Small intestine (tissue), 7 donors: ENCODE data around the gene HDGFL2. TPM values are rescaled to one million over a fixed set of nuclear protein-coding genes. Genes with fewer than 3 reads are reported as not detected.

ENCODE experiments used
- DNase-seq, 2 donors: peaks; one replicate each; pipeline versions ENCODE4 v3.0.0 to v3.0.0-alpha.2; 2013
- FAIRE-seq: peaks from 2 replicates; lab custom pipeline; 2012; peaks lifted over from hg19 to GRCh38; lab: Jason Lieb, UNC
- H3K27ac ChIP-seq, 3 donors: one replicate each; pipeline ENCODE4 v1.5.1; 2013; ENCODE audit warnings: low read length in 2 of 3, mild to moderate bottlenecking in 2 of 3, control low read depth in 1 of 3, inconsistent platforms in 1 of 3, low read depth in 1 of 3, moderate library complexity in 1 of 3
- H3K27me3 ChIP-seq, 3 donors: one replicate each; pipeline ENCODE4 v1.6.1; 2013; ENCODE audit warnings: low read length in 3 of 3, inconsistent platforms in 1 of 3; ENCODE audit not compliant: control insufficient read depth in 3 of 3, insufficient read depth in 3 of 3
- H3K36me3 ChIP-seq, 3 donors: one replicate each; pipeline ENCODE4 v1.6.1; 2013; ENCODE audit warnings: low read length in 3 of 3, inconsistent platforms in 1 of 3, low read depth in 1 of 3, mild to moderate bottlenecking in 1 of 3, moderate library complexity in 1 of 3; ENCODE audit not compliant: control insufficient read depth in 3 of 3, insufficient read depth in 2 of 3
- H3K4me1 ChIP-seq, 3 donors: one replicate each; pipeline ENCODE4 v1.6.1; 2013; ENCODE audit warnings: low read length in 2 of 3, inconsistent platforms in 1 of 3, low read depth in 1 of 3, mild to moderate bottlenecking in 1 of 3, moderate library complexity in 1 of 3; ENCODE audit not compliant: control insufficient read depth in 3 of 3, insufficient read depth in 2 of 3
- H3K4me3 ChIP-seq, 3 donors: one replicate each; pipeline ENCODE4 v1.5.1; 2013; ENCODE audit warnings: low read length in 3 of 3, control low read depth in 1 of 3, inconsistent platforms in 1 of 3, low read depth in 1 of 3, mild to moderate bottlenecking in 1 of 3, moderate library complexity in 1 of 3
- H3K9me3 ChIP-seq, 2 donors: one replicate each; pipeline ENCODE4 v1.6.1; 2013; ENCODE audit warnings: low read depth in 1 of 2, low read length in 1 of 2; ENCODE audit not compliant: control insufficient read depth in 2 of 2, insufficient read depth in 1 of 2
- WGBS, 3 donors: extraction: QIAGEN DNeasy Blood & Tissue Kit; methylation state at CpG; one replicate each; pipeline ENCODE4 v1.1.7; 2013; 5-methylcytosine and 5-hydroxymethylcytosine counted together
- polyA plus RNA-seq, 4 donors: library from polyadenylated mRNA; stranded (reverse) in 3 of 4; unstranded in 1 of 4; fragments of 200-250 nt in 3 of 4; fragments of 120-200 nt in 1 of 4; gene quantifications; one replicate each; pipeline versions ENCODE4 v1.2.1 to v1.2.3, GENCODE V29; 2013
- donor health status: healthy with polysubstance abuse.
- donor health status: control.
- donor health status: control.
- donor health status: Bipolar disorder and iron deficiency.
- donor health status: healthy.

HDGFL2 gene
- polyA plus RNA-seq, 4 donors, result 18.4 to 40.2 (median 28.5) TPM

DNA sequence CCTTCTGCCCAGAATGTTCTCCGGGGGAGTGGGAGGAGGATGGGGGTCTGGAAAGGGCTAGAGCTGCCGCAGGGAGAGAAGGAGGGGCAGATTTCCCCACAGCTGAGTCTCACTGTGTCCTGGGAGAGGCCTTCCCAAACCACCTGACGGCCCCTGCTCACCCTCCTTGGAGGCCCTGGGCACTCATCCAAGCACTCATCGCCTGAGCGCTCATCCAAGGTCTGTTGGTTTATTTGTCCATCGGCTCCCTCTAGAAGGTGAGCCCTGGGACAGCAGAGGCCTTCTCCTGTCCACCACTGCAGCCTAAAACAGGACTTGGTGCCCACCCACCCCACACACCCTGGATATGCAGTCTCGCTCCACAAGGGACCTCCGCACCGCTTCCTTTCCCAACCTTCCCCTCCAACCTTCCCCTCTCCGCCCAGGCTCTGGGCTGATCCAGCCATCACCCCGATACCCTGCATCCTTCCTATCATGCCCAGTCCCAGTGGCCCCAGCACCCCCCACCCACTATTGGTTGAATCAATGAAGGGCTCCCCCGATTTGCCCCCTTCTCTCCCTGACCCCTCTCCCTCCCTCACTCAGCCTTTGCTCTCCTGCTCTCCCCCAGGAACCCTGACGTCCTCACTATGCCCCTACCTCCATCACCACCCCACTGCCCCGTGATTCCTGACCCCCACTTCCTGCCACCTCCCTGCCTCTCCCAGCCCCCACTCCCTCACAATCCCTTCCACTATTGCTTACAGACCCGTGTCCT is 16.2 kb upstream of the HDGFL2 start:
- H3K27ac ChIP-seq, result peak overlapping the region in 2 of 3 donors; percentile 71 to 84
- DNase-seq, result no peak
- no peaks in the 10 kb centered on the region for H3K27me3 ChIP-seq
- H3K4me3 ChIP-seq, result peak overlapping the region in 1 of 3 donors; percentile 73
- peaks cover 5 to 50% (median 12%) of the 10 kb centered on the region in 3 donors for H3K36me3 ChIP-seq
- no peak for FAIRE-seq
- H3K9me3 ChIP-seq, result no peaks in the 10 kb centered on the region
- 46 to 54% (median 52%) methylated on average over 14 to 15 of the region's 15 CpGs for WGBS, 3 donors
- H3K4me1 ChIP-seq, result peaks cover 0 to 10% (median 4%) of the 10 kb centered on the region in 3 donors

DNA sequence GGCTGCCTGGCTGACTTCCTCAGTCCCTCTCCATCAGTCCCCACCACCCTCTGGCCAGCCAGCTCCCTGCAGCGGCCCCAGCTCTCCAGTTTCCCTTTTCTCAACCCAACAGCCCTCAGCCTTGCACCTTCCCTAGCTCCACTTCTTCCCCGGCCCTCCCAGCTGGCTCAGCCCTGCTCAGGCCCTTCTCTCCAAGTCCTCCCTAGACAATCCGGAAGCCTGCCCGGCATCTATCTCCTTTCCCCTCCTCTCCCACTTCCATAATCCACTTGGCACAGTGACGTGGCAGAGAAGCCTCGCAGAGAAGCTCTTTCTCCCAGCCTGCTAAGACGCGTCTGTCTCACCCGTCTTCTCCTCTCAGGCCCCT is 15.6 kb upstream of the HDGFL2 start:
- 7 to 10% (median 7%) methylated on average over 9 of the region's 9 CpGs for WGBS, 3 donors
- Histone ChIP-seq H3K27ac (peak overlapping the region; percentile 55 to 84 (median 71)), H3K4me3 (peak overlapping the region; percentile 73 to 87 (median 84)), H3K9me3 (no peaks in the 10 kb centered on the region), H3K27me3 (no peaks in the 10 kb centered on the region), H3K36me3 (peaks cover 5 to 44% (median 12%) of the 10 kb centered on the region in 3 donors), H3K4me1 (peaks cover 0 to 10% (median 4%) of the 10 kb centered on the region in 3 donors)
- FAIRE-seq (no peak), DNase-seq (peak in 1 of 2 donors; percentile 46)

DNA sequence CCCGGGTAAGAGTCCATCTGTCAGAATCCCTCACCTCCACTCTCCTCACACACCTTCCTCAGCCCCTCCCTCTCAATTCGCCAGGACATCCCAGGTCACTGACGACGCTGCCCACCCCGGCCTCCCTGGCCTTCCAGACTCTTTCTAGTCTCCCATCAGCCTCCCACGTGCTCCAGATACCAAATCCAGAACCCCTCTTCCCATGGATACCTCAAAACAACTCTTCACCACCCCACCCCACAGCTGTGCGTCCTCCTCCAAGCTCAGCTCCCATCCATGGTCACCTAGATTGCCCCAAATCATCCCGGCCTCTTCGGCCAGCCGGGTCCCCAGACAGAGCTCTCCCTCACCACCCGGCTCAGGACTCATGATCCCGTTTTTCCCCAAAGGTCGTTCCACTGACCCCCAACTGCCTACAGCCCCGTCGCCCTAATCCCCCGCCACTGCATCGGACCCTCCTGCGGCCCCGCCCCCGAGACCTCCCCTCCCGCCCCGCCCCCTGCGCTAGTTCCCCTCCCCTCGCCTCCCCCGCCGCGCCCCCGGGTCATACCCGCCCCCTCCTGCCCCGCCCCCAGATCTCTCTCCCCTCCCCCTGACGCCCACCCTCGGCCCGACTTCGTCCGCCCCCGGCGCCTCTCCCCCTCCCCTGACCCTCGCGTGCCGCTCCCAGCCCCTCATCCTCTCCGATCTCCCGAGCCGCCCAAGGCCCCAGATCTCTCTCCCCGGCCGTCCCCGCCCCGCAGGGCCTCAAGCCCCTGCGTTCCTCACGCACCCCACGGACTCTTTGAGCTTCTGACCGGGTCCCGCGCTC is 15.0 kb upstream of the HDGFL2 start:
- WGBS, 3 donors, result 2% methylated on average over 35 to 48 of the region's 53 CpGs

DNA sequence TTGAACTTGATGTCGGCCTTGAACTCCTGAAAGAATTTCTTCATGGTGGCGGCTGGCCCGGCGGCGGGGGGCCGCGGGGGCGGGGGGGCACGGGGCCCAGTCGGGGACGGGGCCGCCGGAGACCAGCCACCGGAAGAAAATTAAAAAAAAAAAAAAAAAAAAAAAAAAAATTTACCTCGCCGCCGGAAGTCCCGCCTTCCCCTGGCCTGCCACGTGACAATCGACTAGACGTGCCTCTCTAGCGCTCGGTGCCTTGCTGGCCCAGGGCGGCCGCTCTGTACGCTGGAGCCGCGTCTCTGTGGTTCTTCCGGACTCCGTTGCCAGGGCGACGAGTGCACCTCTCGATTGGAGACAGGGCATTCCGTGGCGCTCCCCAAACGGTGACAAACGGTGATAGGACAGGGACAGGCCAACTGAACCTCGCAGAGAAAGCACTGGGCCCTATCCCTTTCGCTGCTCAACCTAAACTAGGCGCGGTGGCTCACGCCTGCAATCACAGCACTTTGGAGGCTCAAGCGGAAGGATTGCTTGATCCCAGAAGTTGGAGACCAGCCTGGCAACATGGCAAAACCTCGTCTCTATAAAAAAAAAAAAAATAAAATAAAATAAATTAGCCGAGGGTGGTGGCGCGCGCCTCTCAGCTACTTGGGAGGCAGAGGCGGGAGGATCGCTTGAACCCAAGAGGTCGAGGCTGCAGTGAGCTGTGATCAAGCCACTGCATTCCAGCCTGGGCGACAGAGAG is 14.3 kb upstream of the HDGFL2 start, which contains the start of gene UBXN6:
Gene UBXN6, minus strand, starts transcription at position 141 of the 742 bp plus-strand sequence. Its CDS starts 97 bp downstream, at position 44.
- DNase-seq, result peak; percentile 98
- Histone ChIP-seq H3K27me3 (no peaks in the 10 kb centered on the region), H3K4me1 (peaks cover 0 to 10% (median 4%) of the 10 kb centered on the region in 3 donors), H3K9me3 (no peaks in the 10 kb centered on the region), H3K36me3 (peaks cover 5 to 30% (median 9%) of the 10 kb centered on the region in 3 donors), H3K4me3 (peak within 1 kb of the TSS; percentile 73 to 87 (median 84)), H3K27ac (peak within 1 kb of the TSS; percentile 55 to 92 (median 72))
- no peak for FAIRE-seq
- 8 to 13% (median 11%) methylated on average over 49 to 52 of the region's 52 CpGs for WGBS, 3 donors

More for the DNA sequence above, 15.0 kb upstream of the HDGFL2 start:
- Histone ChIP-seq H3K4me1 (peaks cover 0 to 10% (median 4%) of the 10 kb centered on the region in 3 donors), H3K27ac (peak overlapping the region; percentile 55 to 92 (median 71)), H3K36me3 (peaks cover 5 to 38% (median 11%) of the 10 kb centered on the region in 3 donors), H3K4me3 (peak overlapping the region; percentile 73 to 87 (median 84)), H3K27me3 (no peaks in the 10 kb centered on the region), H3K9me3 (no peaks in the 10 kb centered on the region)
- no peak for FAIRE-seq
- peak; percentile 6 to 70 for DNase-seq

DNA sequence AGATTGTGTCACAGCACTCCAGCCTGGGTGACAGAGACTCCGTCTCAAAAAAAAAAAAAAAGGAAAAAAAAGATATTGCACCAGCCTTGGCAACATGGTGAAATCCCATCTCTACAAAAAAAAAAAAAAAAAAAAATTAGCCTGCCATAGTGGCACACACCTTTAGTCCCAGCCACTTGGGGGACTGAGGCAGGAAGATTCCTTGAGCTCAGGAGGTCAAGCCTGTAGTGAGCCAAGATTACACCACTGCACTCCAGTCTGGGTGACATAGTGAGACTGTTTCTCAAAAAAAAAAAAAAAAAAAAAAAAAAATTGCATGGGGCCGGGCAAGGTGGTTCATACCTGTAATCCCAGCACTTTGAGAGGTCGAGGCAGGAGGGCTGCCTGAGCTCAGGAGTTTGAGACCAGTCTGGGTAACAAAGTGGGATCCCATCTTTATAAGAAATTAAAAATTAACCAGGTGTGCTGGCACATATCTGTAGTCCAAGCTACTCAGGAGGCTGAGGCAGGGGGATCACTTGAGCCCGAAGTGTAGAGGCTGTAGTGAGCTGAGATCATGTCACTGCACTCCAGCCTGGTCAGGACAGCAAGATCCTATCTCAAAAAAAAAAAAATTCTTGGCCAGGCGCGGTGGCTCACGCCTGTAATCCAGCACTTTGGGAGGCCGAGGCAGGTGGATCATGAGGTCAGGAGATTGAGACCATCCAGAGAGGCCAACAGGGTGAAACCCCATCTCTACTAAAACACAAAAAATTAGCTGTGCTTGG is 7.1 kb upstream of the HDGFL2 start:
- no peak overlapping the region for H3K27ac ChIP-seq
- H3K4me3 ChIP-seq, result no peak overlapping the region
- no peaks in the 10 kb centered on the region for H3K27me3 ChIP-seq
- DNase-seq (no peak), FAIRE-seq (no peak)
- 77 to 79% (median 78%) methylated on average over 8 of the region's 8 CpGs for WGBS, 3 donors
- no peaks in the 10 kb centered on the region for H3K9me3 ChIP-seq
- no peaks in the 10 kb centered on the region for H3K4me1 ChIP-seq
- no peaks in the 10 kb centered on the region for H3K36me3 ChIP-seq

DNA sequence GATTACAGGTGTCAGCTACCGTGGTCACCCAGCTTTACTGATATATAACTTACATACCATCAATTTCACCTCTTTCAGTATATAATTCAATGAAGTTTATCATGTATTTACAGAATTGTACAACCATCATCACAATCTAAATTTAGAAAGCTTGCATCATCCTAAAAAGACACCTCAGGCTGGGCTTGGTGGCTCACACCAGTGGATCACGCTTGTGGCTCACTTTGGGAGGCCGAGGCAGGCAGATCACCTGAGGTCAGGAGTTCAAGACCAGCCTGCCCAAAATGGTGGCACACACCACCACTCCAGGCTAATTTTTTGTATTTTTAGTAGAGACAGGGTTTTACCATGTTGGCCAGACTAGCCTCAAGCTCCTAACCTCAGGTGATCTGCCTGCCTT is 4.3 kb upstream of the HDGFL2 start:
- Histone ChIP-seq H3K4me3 (no peak overlapping the region), H3K4me1 (no peaks in the 10 kb centered on the region), H3K27me3 (no peaks in the 10 kb centered on the region), H3K27ac (no peak overlapping the region), H3K9me3 (no peaks in the 10 kb centered on the region), H3K36me3 (no peaks in the 10 kb centered on the region)
- FAIRE-seq, result no peak
- WGBS, 3 donors, result 79 to 95% (median 88%) methylated on average over 3 of the region's 3 CpGs
- DNase-seq, result no peak

DNA sequence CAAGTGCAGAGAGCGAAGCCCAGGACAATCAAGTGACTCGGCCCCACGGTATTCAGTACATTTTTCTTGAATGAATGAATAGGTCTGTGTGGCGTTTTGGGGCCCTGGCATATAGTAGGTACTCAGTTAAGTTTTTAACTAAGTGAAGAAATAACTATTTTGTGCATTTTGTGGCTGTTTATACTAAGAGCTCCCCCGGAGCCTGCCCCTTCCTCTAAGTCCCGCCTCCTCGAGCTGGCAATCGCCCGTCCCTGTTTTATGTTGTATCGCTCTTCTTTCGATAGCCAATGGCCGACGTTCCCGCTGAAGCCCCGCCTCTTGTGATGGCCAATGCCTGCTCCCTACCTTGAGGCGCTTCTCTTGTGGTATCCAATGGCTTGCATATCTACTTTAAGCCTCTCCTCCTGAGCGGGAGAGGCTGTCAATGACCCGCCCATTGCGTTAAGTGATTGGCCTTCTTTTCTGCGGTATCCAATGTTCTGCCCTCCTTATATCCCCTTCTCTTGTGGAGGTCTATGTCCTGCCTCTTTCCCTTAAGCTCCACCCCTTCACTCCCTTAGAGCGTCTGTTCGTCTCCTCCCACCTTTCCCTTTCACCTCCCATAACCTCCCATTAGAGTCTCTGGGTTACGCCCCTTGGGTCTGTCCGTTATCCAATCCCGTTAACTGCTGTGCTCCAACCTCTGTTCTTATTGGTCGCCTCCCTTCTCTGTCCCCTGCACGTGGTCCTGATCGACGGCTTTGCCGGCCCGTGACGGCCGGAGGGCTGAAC is 509 bp upstream of the HDGFL2 start:
- peaks cover under 1 to 12% (median 4%) of the 10 kb centered on the region in 3 donors for H3K36me3 ChIP-seq
- no peaks in the 10 kb centered on the region for H3K27me3 ChIP-seq
- peak; percentile 99 for FAIRE-seq
- H3K9me3 ChIP-seq, result no peaks in the 10 kb centered on the region
- H3K4me1 ChIP-seq, result peaks cover 0 to 15% (median 6%) of the 10 kb centered on the region in 3 donors
- peak overlapping the region in 2 of 3 donors; percentile 55 for H3K4me3 ChIP-seq
- 0 to 1% (median 0%) methylated on average over 33 of the region's 33 CpGs for WGBS, 3 donors
- DNase-seq, result peak; percentile 100
- H3K27ac ChIP-seq, result peak overlapping the region; percentile 79 to 98 (median 79)
